Upper lobe of left lung (tissue), 6 donors: ENCODE data around the gene AMOTL1. TPM values are rescaled to one million over a fixed set of nuclear protein-coding genes. Genes with fewer than 3 reads are reported as not detected.

ENCODE experiments used
- ATAC-seq, 2 donors: fragments of 200-7000 bp; cut with Tn5 transposase; one replicate each; pipeline ENCODE4 v1.9.1; 2022; ENCODE audit warnings: mild to moderate bottlenecking in 2 of 2, moderate library complexity in 2 of 2; ENCODE audit not compliant: low FRiP score in 2 of 2
- DNase-seq, 2 donors: peaks; one replicate each; pipeline ENCODE4 v3.0.0-alpha.2; 2019 to 2020
- H3K27ac ChIP-seq, 4 donors: fragments of 200-600 bp; sonication (generic); one replicate each; pipeline ENCODE4 v1.5.1; 2016 to 2019
- H3K27me3 ChIP-seq, 4 donors: fragments of 200-600 bp; sonication (generic); one replicate each; pipeline ENCODE4 v1.5.1; 2017 to 2019
- H3K36me3 ChIP-seq, 4 donors: fragments of 200-600 bp; sonication (generic); one replicate each; pipeline ENCODE4 v1.5.1; 2016 to 2019
- H3K4me1 ChIP-seq, 4 donors: fragments of 200-600 bp; sonication (generic); one replicate each; pipeline ENCODE4 v1.5.1; 2018 to 2019
- H3K4me3 ChIP-seq, 4 donors: fragments of 200-600 bp; sonication (generic); one replicate each; pipeline ENCODE4 v1.5.1; 2017 to 2019; ENCODE audit warnings: mild to moderate bottlenecking in 2 of 4, moderate library complexity in 1 of 4
- H3K9me3 ChIP-seq, 4 donors: fragments of 200-600 bp; sonication (generic); one replicate each; pipeline ENCODE4 v1.5.1; 2018 to 2019
- CTCF ChIP-seq, 6 experiments: fragments of 450-650 bp in 4 of 6; fragments of 200-600 bp in 2 of 6; sonication (generic) in 2 of 6; IDR thresholded peaks; one replicate each; pipeline ENCODE4 v1.5.1; 2016 to 2019; ENCODE audit warnings: antibody characterized with exemption in 6 of 6
- EP300 ChIP-seq, 4 donors: sonication (generic); formaldehyde crosslinking; IDR thresholded peaks; one replicate each; pipeline ENCODE4 v1.5.1; 2017; ENCODE audit warnings: antibody characterized with exemption in 4 of 4, control low read depth in 2 of 4
- POLR2A ChIP-seq, 4 donors: fragments of 450-650 bp; IDR thresholded peaks; one replicate each; pipeline ENCODE4 v1.5.1; 2016 to 2017; ENCODE audit warnings: antibody characterized with exemption in 4 of 4, mild to moderate bottlenecking in 2 of 4
- POLR2AphosphoS5 ChIP-seq, 2 donors: sonication (generic); formaldehyde crosslinking; IDR thresholded peaks; one replicate each; pipeline ENCODE4 v1.5.1; 2017; ENCODE audit warnings: antibody characterized with exemption in 2 of 2
- WGBS, 2 donors: methylation state at CpG; one replicate each; pipeline ENCODE4 v1.1.5; 2017 to 2018; 5-methylcytosine and 5-hydroxymethylcytosine counted together
- total RNA-seq, 6 donors: library from RNA; depleted of rRNA in 4 of 6; stranded (reverse); fragments of >200 nt in 4 of 6; gene quantifications; one replicate each; pipeline versions ENCODE4 v1.1.0 to v1.2.1, GENCODE V29; 2016 to 2021
- donor health status: DM: no; HTN: no; CAD: no; lungs with moderate emphysema.
- donor health status: DM: no; HTN: yes; CAD: no; lungs with severe emphysema.

Gene AMOTL1
- total RNA-seq, 6 donors from 2014 or later: 30.4 to 54.7 (median 46.1) TPM

DNA sequence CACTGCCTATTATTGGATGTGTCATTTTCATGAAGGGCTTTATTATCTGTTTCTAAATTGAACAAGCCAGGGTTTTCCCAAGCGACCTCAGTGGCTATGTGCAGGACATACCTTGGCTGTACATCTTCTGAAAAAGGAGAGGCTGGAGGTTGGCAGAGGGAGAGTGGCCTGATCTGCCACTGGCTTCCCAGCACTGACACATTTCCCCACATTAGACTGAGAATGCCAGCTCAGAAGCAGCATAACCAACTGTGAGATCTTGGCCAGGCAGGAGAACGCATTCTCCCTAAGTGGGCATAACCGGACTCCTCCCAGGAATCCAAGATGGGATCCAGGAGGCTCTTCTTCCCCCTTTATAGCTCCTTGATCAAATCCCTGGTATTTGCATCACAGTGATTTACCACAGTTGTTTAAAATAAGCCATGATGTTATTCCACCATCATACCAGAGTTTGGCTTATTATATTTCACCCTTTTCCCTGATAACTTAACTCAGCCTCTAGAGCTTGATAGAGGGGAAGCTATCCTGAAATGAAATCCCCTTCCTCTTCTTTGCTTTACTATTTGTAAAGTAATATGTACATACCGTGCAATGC lies 33.8 kb downstream of the AMOTL1 start:
- DNase-seq (no peak), ATAC-seq (no peak)
- TF ChIP-seq CTCF (IDR thresholded peaks at IDR 0.05) (no peak), POLR2AphosphoS5 (IDR thresholded peaks at IDR 0.05) (no peak), EP300 (IDR thresholded peaks at IDR 0.05) (no peak), POLR2A (IDR thresholded peaks at IDR 0.05) (no peak)
- Histone ChIP-seq H3K4me3 (no peak overlapping the region), H3K9me3 (no peaks in the 10 kb centered on the region), H3K27ac (no peak overlapping the region), H3K4me1 (peaks cover 0 to 5% (median 2%) of the 10 kb centered on the region in 4 donors), H3K36me3 (peaks cover 7 to 36% (median 17%) of the 10 kb centered on the region in 4 donors), H3K27me3 (no peaks in the 10 kb centered on the region)
- WGBS, 2 donors: 92 to 97% methylated on average over 3 to 4 of the region's 4 CpGs

DNA sequence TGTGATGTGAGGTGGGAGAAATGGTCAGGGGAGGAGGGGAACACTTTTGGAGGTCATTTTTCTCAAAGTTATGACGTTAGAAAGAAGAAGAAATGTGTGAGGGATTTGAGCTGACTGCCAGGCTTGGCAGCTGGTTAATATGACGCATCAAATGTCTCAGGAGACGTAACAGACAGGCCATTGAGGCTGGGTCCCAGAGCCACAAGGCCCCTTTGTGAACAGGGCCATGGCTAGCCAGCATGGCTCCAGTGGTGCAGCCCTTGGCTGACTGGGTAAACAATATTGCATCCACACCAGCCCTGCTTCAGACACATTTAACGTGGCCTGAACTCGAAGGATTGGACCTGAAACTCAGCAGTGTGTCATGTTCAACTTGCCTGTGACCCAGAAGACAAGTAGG lies 34.3 kb downstream of the AMOTL1 start:
- WGBS, 2 donors: 86 to 89% methylated on average over 3 to 5 of the region's 5 CpGs
- Histone ChIP-seq H3K27ac (no peak overlapping the region), H3K36me3 (peaks cover 7 to 36% (median 17%) of the 10 kb centered on the region in 4 donors), H3K27me3 (no peaks in the 10 kb centered on the region), H3K9me3 (no peaks in the 10 kb centered on the region), H3K4me1 (peaks cover 0 to 5% (median 2%) of the 10 kb centered on the region in 4 donors), H3K4me3 (no peak overlapping the region)
- ATAC-seq (no peak), DNase-seq (no peak)
- TF ChIP-seq EP300 (IDR thresholded peaks at IDR 0.05): no peak

DNA sequence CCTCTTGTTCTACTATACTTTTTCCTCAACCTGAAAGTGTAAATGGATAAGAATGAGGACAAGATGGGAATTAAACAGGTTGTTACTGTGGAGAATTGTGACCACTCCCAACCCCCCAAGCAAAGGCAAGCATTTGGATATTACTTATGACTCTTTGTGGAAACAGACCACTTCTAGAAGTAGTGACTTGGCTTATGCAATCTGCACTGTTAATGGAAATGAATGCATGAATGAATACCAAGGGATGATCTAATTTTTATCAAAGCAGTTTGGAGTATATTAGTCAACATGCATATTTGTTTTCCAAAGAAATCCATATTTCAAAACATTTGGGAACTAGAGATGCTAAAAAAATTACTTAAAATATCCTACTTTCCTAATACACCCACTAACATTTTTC lies 35.3 kb downstream of the AMOTL1 start:
- no peak overlapping the region for H3K27ac ChIP-seq
- DNase-seq (no peak), ATAC-seq (peak in 1 of 2 donors; percentile 27)
- H3K4me3 ChIP-seq: no peak overlapping the region
- no peaks in the 10 kb centered on the region for H3K27me3 ChIP-seq
- TF ChIP-seq POLR2AphosphoS5 (IDR thresholded peaks at IDR 0.05): no peak
- TF ChIP-seq EP300 (IDR thresholded peaks at IDR 0.05): no peak
- TF ChIP-seq CTCF (IDR thresholded peaks at IDR 0.05): no peak
- H3K4me1 ChIP-seq: peaks cover 0 to 5% (median 2%) of the 10 kb centered on the region in 4 donors
- H3K36me3 ChIP-seq: peaks cover 7 to 36% (median 17%) of the 10 kb centered on the region in 4 donors
- no peaks in the 10 kb centered on the region for H3K9me3 ChIP-seq

GRCh38 chr11:94804874-94805273 lies 36.7 kb downstream of the AMOTL1 start:
- ATAC-seq: no peak
- no peak for TF ChIP-seq POLR2AphosphoS5 (IDR thresholded peaks at IDR 0.05)
- 69 to 76% methylated on average over 4 of the region's 4 CpGs for WGBS, 2 donors

GRCh38 chr11:94806014-94806413 lies 37.9 kb downstream of the AMOTL1 start:
- Histone ChIP-seq H3K27ac (no peak overlapping the region), H3K9me3 (no peaks in the 10 kb centered on the region), H3K36me3 (peaks cover 0 to 18% (median 5%) of the 10 kb centered on the region in 4 donors), H3K4me1 (peaks cover 0 to 5% (median 2%) of the 10 kb centered on the region in 4 donors), H3K27me3 (no peaks in the 10 kb centered on the region), H3K4me3 (no peak overlapping the region)
- no peak for ATAC-seq
- no peak for TF ChIP-seq CTCF (IDR thresholded peaks at IDR 0.05)
- TF ChIP-seq POLR2A (IDR thresholded peaks at IDR 0.05): no peak
- TF ChIP-seq POLR2AphosphoS5 (IDR thresholded peaks at IDR 0.05): no peak
- no peak for TF ChIP-seq EP300 (IDR thresholded peaks at IDR 0.05)
- DNase-seq: no peak
- WGBS, 2 donors: 47 to 71% methylated on average over 1 of the region's 1 CpG

More at GRCh38 chr11:94804874-94805273, 36.7 kb downstream of the AMOTL1 start:
- Histone ChIP-seq H3K4me1 (peaks cover 0 to 5% (median 2%) of the 10 kb centered on the region in 4 donors), H3K9me3 (no peaks in the 10 kb centered on the region), H3K27ac (no peak overlapping the region), H3K4me3 (no peak overlapping the region), H3K27me3 (no peaks in the 10 kb centered on the region), H3K36me3 (peaks cover 2 to 29% (median 12%) of the 10 kb centered on the region in 4 donors)
- DNase-seq: no peak

DNA sequence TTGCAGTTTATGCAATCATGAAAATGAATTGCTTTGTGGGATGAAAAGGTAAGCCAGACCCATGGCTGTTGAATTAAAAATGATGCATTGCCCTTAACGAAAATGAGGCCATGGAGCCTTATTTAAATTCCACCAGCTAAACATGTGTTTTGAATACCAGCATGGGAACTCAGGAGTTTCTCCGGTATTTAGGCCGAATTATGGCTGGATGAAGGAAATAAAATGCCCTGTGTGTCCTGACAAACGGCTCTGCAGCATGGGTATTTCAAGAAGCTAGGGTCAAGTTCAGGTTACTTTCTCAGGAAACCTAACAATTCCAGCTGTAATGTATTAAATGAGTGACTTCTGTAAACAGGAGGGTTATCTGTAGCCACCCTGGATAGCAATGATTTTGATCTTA lies 38.3 kb downstream of the AMOTL1 start:
- Histone ChIP-seq H3K4me3 (no peak overlapping the region), H3K27ac (no peak overlapping the region), H3K9me3 (no peaks in the 10 kb centered on the region), H3K27me3 (no peaks in the 10 kb centered on the region), H3K4me1 (peaks cover 0 to 5% (median 2%) of the 10 kb centered on the region in 4 donors), H3K36me3 (peaks cover 0 to 14% (median 3%) of the 10 kb centered on the region in 4 donors)
- ATAC-seq (no peak), DNase-seq (no peak)
- no peak for TF ChIP-seq POLR2A (IDR thresholded peaks at IDR 0.05)
- TF ChIP-seq CTCF (IDR thresholded peaks at IDR 0.05): no peak
- no peak for TF ChIP-seq EP300 (IDR thresholded peaks at IDR 0.05)
- TF ChIP-seq POLR2AphosphoS5 (IDR thresholded peaks at IDR 0.05): no peak
- 66 to 70% methylated on average over 4 of the region's 4 CpGs for WGBS, 2 donors
